VCaP (cell line): ENCODE measurements around the gene RARS2.

Source experiments
- H3K27ac ChIP-seq: fragments of 450-650 bp; 2 replicates; pipeline ENCODE4 v1.5.1; 2017
- CTCF ChIP-seq: fragments of 450-650 bp; conservative IDR thresholded peaks from 2 replicates; pipeline ENCODE4 v1.5.1; 2017; ENCODE audit warnings: mild to moderate bottlenecking, moderate library complexity

The RARS2 gene, protein sequence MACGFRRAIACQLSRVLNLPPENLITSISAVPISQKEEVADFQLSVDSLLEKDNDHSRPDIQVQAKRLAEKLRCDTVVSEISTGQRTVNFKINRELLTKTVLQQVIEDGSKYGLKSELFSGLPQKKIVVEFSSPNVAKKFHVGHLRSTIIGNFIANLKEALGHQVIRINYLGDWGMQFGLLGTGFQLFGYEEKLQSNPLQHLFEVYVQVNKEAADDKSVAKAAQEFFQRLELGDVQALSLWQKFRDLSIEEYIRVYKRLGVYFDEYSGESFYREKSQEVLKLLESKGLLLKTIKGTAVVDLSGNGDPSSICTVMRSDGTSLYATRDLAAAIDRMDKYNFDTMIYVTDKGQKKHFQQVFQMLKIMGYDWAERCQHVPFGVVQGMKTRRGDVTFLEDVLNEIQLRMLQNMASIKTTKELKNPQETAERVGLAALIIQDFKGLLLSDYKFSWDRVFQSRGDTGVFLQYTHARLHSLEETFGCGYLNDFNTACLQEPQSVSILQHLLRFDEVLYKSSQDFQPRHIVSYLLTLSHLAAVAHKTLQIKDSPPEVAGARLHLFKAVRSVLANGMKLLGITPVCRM

GRCh38 chr6:87589693-87590416 lies at the start of gene RARS2, which contains the start of gene ORC3:
RARS2 (minus strand) TSS chr6:87589987; CDS start chr6:87589957, 30 bp downstream.
ORC3 (plus strand) TSS chr6:87590135; CDS start chr6:87590169, 34 bp downstream.
- peak within 1 kb of the TSS; percentile 84 for H3K27ac ChIP-seq
- TF ChIP-seq CTCF = no peak

- no peak overlapping the region for H3K27ac ChIP-seq
- TF ChIP-seq CTCF = no peak
Measured at GRCh38 chr6:87639373-87639772, 49.6 kb upstream of the RARS2 start.

DNA sequence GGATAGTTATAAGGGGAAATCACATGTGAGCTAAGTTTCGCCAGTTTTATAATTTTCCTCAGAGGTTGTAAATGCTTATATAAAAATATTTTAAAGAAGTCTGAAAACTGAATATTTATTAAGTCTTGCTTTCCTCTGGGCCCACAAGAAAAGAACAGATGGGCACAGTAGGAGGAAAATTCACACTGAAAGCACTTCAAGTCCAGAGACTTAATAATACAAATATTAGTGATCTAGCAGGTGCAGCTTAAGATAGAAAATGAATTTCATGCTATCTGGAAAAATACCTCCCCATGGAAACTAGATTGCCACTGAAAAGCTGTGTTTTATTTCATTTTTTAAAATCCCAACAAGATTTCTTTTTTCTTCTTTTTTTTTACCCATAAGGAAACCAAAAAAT lies 47.3 kb upstream of the RARS2 start:
- TF ChIP-seq CTCF = no peak
- H3K27ac ChIP-seq = no peak overlapping the region

- TF ChIP-seq CTCF = no peak
- H3K27ac ChIP-seq = no peak overlapping the region
Measured at GRCh38 chr6:87636315-87636714, 46.5 kb upstream of the RARS2 start.

- no peak overlapping the region for H3K27ac ChIP-seq
- no peak for TF ChIP-seq CTCF
Measured at GRCh38 chr6:87633851-87634250, 44.1 kb upstream of the RARS2 start.

GRCh38 chr6:87630746-87631145 lies 41.0 kb upstream of the RARS2 start:
- no peak for TF ChIP-seq CTCF
- no peak overlapping the region for H3K27ac ChIP-seq

GRCh38 chr6:87628881-87629280 lies 39.1 kb upstream of the RARS2 start:
- H3K27ac ChIP-seq = no peak overlapping the region
- TF ChIP-seq CTCF = no peak
